Measurements from ENCODE around the gene SMIM10L2A. TPM values are rescaled to one million over a fixed set of nuclear protein-coding genes. Genes with fewer than 3 reads are reported as not detected.

Gene SMIM10L2A
- total and polyA plus RNA-seq, 2 experiments from 2014 or later = 1.4 to 5.6 TPM

DNA sequence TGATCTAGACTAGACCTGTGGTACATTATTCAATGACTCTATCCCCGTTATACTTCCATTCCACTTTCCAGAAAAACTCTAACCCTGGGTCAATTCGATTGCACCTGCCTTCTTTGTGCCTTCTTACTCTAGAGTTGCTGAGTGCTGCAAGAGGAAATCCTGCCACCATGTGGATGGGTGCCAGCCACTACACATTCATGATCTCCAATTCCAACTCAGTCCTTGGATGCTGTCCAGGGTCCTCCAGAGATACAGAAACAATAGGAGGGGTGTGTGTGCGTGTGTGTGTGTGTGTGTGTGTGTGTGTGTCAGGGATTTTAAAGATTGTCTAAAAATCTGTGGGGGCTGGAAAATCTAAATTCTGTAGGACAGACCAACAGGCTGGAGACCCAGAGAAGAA is 55.8 kb downstream of the SMIM10L2A start:
- H3K4me1 ChIP-seq (ENCODE audit: insufficient read depth) = no peaks in the 10 kb centered on the region
- DNase-seq (ENCODE audit: low spot score) (peak; percentile 71), ATAC-seq (peak; percentile 95)
- no peaks in the 10 kb centered on the region for H3K27me3 Mint-ChIP-seq (ENCODE audit: insufficient read depth, low read depth, poor library complexity)
- no peaks in the 10 kb centered on the region for H3K9me2 ChIP-seq (ENCODE audit: insufficient read depth)
- H3K36me3 Mint-ChIP-seq (ENCODE audit: low read depth) = no peaks in the 10 kb centered on the region
- TF ChIP-seq, protein P1, sequence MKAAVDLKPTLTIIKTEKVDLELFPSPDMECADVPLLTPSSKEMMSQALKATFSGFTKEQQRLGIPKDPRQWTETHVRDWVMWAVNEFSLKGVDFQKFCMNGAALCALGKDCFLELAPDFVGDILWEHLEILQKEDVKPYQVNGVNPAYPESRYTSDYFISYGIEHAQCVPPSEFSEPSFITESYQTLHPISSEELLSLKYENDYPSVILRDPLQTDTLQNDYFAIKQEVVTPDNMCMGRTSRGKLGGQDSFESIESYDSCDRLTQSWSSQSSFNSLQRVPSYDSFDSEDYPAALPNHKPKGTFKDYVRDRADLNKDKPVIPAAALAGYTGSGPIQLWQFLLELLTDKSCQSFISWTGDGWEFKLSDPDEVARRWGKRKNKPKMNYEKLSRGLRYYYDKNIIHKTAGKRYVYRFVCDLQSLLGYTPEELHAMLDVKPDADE (IDR thresholded peaks at IDR 0.05) = no peak
- TF ChIP-seq, protein P2, sequence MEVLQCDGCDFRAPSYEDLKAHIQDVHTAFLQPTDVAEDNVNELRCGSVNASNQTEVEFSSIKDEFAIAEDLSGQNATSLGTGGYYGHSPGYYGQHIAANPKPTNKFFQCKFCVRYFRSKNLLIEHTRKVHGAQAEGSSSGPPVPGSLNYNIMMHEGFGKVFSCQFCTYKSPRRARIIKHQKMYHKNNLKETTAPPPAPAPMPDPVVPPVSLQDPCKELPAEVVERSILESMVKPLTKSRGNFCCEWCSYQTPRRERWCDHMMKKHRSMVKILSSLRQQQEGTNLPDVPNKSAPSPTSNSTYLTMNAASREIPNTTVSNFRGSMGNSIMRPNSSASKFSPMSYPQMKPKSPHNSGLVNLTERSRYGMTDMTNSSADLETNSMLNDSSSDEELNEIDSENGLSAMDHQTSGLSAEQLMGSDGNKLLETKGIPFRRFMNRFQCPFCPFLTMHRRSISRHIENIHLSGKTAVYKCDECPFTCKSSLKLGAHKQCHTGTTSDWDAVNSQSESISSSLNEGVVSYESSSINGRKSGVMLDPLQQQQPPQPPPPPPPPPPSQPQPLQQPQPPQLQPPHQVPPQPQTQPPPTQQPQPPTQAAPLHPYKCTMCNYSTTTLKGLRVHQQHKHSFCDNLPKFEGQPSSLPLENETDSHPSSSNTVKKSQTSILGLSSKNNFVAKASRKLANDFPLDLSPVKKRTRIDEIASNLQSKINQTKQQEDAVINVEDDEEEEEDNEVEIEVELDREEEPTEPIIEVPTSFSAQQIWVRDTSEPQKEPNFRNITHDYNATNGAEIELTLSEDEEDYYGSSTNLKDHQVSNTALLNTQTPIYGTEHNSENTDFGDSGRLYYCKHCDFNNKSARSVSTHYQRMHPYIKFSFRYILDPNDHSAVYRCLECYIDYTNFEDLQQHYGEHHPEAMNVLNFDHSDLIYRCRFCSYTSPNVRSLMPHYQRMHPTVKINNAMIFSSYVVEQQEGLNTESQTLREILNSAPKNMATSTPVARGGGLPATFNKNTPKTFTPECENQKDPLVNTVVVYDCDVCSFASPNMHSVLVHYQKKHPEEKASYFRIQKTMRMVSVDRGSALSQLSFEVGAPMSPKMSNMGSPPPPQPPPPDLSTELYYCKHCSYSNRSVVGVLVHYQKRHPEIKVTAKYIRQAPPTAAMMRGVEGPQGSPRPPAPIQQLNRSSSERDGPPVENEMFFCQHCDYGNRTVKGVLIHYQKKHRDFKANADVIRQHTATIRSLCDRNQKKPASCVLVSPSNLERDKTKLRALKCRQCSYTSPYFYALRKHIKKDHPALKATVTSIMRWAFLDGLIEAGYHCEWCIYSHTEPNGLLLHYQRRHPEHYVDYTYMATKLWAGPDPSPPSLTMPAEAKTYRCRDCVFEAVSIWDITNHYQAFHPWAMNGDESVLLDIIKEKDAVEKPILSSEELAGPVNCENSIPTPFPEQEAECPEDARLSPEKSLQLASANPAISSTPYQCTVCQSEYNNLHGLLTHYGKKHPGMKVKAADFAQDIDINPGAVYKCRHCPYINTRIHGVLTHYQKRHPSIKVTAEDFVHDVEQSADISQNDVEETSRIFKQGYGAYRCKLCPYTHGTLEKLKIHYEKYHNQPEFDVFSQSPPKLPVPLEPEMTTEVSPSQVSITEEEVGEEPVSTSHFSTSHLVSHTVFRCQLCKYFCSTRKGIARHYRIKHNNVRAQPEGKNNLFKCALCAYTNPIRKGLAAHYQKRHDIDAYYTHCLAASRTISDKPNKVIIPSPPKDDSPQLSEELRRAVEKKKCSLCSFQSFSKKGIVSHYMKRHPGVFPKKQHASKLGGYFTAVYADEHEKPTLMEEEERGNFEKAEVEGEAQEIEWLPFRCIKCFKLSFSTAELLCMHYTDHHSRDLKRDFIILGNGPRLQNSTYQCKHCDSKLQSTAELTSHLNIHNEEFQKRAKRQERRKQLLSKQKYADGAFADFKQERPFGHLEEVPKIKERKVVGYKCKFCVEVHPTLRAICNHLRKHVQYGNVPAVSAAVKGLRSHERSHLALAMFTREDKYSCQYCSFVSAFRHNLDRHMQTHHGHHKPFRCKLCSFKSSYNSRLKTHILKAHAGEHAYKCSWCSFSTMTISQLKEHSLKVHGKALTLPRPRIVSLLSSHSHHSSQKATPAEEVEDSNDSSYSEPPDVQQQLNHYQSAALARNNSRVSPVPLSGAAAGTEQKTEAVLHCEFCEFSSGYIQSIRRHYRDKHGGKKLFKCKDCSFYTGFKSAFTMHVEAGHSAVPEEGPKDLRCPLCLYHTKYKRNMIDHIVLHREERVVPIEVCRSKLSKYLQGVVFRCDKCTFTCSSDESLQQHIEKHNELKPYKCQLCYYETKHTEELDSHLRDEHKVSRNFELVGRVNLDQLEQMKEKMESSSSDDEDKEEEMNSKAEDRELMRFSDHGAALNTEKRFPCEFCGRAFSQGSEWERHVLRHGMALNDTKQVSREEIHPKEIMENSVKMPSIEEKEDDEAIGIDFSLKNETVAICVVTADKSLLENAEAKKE (CRISPR knock-in tag; IDR thresholded peaks at IDR 0.05) = no peak
- TF ChIP-seq, protein P3, sequence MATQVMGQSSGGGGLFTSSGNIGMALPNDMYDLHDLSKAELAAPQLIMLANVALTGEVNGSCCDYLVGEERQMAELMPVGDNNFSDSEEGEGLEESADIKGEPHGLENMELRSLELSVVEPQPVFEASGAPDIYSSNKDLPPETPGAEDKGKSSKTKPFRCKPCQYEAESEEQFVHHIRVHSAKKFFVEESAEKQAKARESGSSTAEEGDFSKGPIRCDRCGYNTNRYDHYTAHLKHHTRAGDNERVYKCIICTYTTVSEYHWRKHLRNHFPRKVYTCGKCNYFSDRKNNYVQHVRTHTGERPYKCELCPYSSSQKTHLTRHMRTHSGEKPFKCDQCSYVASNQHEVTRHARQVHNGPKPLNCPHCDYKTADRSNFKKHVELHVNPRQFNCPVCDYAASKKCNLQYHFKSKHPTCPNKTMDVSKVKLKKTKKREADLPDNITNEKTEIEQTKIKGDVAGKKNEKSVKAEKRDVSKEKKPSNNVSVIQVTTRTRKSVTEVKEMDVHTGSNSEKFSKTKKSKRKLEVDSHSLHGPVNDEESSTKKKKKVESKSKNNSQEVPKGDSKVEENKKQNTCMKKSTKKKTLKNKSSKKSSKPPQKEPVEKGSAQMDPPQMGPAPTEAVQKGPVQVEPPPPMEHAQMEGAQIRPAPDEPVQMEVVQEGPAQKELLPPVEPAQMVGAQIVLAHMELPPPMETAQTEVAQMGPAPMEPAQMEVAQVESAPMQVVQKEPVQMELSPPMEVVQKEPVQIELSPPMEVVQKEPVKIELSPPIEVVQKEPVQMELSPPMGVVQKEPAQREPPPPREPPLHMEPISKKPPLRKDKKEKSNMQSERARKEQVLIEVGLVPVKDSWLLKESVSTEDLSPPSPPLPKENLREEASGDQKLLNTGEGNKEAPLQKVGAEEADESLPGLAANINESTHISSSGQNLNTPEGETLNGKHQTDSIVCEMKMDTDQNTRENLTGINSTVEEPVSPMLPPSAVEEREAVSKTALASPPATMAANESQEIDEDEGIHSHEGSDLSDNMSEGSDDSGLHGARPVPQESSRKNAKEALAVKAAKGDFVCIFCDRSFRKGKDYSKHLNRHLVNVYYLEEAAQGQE (IDR thresholded peaks at IDR 0.05; ENCODE audit: unreplicated experiment) = peak; percentile 68
- TF ChIP-seq, protein P4, sequence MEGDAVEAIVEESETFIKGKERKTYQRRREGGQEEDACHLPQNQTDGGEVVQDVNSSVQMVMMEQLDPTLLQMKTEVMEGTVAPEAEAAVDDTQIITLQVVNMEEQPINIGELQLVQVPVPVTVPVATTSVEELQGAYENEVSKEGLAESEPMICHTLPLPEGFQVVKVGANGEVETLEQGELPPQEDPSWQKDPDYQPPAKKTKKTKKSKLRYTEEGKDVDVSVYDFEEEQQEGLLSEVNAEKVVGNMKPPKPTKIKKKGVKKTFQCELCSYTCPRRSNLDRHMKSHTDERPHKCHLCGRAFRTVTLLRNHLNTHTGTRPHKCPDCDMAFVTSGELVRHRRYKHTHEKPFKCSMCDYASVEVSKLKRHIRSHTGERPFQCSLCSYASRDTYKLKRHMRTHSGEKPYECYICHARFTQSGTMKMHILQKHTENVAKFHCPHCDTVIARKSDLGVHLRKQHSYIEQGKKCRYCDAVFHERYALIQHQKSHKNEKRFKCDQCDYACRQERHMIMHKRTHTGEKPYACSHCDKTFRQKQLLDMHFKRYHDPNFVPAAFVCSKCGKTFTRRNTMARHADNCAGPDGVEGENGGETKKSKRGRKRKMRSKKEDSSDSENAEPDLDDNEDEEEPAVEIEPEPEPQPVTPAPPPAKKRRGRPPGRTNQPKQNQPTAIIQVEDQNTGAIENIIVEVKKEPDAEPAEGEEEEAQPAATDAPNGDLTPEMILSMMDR (conservative IDR thresholded peaks at IDR 0.05; ENCODE audit: low read depth in 2 of 2) = peak; percentile 65 to 86
- H3F3A ChIP-seq (replicated peaks; ENCODE audit: low read depth) = no peaks in the 10 kb centered on the region
- no peaks in the 10 kb centered on the region for H3K9me3 Mint-ChIP-seq
- no peak overlapping the region for H2AFZ ChIP-seq
- no peaks in the 10 kb centered on the region for H3K36me3 ChIP-seq (ENCODE audit: insufficient read depth)
- H4K20me1 ChIP-seq (replicated peaks; ENCODE audit: insufficient read depth) = no peaks in the 10 kb centered on the region
- no peak overlapping the region for H3K4me2 ChIP-seq
- no peak overlapping the region for H3K27ac ChIP-seq (ENCODE audit: low read depth)
- no peak overlapping the region for H3K27ac Mint-ChIP-seq
- no peaks in the 10 kb centered on the region for H3K4me1 Mint-ChIP-seq
- no peak overlapping the region for H3K4me3 ChIP-seq
- H3K4me3 Mint-ChIP-seq = no peak overlapping the region
- no peaks in the 10 kb centered on the region for H3K27me3 ChIP-seq (ENCODE audit: insufficient read depth)
- no peaks in the 10 kb centered on the region for H3K79me2 ChIP-seq (replicated peaks; ENCODE audit: insufficient read depth)

Small RNA genes lying within 50 kb of the gene (small RNA-seq; reads per million reads assigned to genes)
- not detected for gene RNA5SP515 (ENCODE audit: low replicate concordance)

Other genes with a start within 250 kb of the SMIM10L2A start
- not detected in 2 replicates for gene ETDA, start 169.9 kb upstream of the SMIM10L2A start, total RNA-seq (2014; rRNA removed; shearing (Covaris generic))
- gene ETDA, start 169.9 kb upstream of the SMIM10L2A start, polyA plus RNA-seq (2016; fragmentation: Nextera tagmentation; extraction: Ambion mirVana) = not detected in 2 replicates
- gene ETDC, start 112.5 kb upstream of the SMIM10L2A start, total RNA-seq (2014; rRNA removed; shearing (Covaris generic)) = not detected in 2 replicates
- gene ETDC, start 112.5 kb upstream of the SMIM10L2A start, polyA plus RNA-seq (2016; fragmentation: Nextera tagmentation; extraction: Ambion mirVana) = not detected in 2 replicates
- gene ZNF75D, start 77.8 kb upstream of the SMIM10L2A start, total RNA-seq (2014; rRNA removed; shearing (Covaris generic)) = 5.8 and 6.6 TPM in 2 replicates
- 2.2 and 2.9 TPM in 2 replicates for gene ZNF75D, start 77.8 kb upstream of the SMIM10L2A start, polyA plus RNA-seq (2016; fragmentation: Nextera tagmentation; extraction: Ambion mirVana)
- 5.4 and 9.1 TPM in 2 replicates for gene ZNF449, start 77.1 kb upstream of the SMIM10L2A start, total RNA-seq (2014; rRNA removed; shearing (Covaris generic))
- 3.2 and 4.8 TPM in 2 replicates for gene ZNF449, start 77.1 kb upstream of the SMIM10L2A start, polyA plus RNA-seq (2016; fragmentation: Nextera tagmentation; extraction: Ambion mirVana)
- 6.4 and 21.9 TPM in 2 replicates for gene INTS6L, start 98.7 kb downstream of the SMIM10L2A start, total RNA-seq (2014; rRNA removed; shearing (Covaris generic))
- gene INTS6L, start 98.7 kb downstream of the SMIM10L2A start, polyA plus RNA-seq (2016; fragmentation: Nextera tagmentation; extraction: Ambion mirVana) = 4.5 and 4.8 TPM in 2 replicates

All from GM23338 (cell line).